Measurements from ENCODE around the gene CACNA1I. TPM values are rescaled to one million over a fixed set of nuclear protein-coding genes. Genes with fewer than 3 reads are reported as not detected.

Gene CACNA1I
- total RNA-seq, 1 donor from 2014 or later: 0.05 TPM

GRCh38 chr22:39589875-39590274, 19.3 kb downstream of the CACNA1I start:
- peaks cover 4% of the 10 kb centered on the region for H3K27me3 Mint-ChIP-seq
- H3K4me3 Mint-ChIP-seq: no peak overlapping the region
- no peak for DNase-seq
- no peaks in the 10 kb centered on the region for H3K4me1 Mint-ChIP-seq
- intact Hi-C loops (cut with micrococcal nuclease): no loop called here
- H3K9me3 Mint-ChIP-seq: no peaks in the 10 kb centered on the region
- H3K27ac Mint-ChIP-seq: no peak overlapping the region
- H3K36me3 Mint-ChIP-seq (ENCODE audit: low read depth): no peaks in the 10 kb centered on the region

- Mint-ChIP-seq H3K36me3 (ENCODE audit: low read depth) (no peaks in the 10 kb centered on the region), H3K27ac (no peak overlapping the region), H3K9me3 (no peaks in the 10 kb centered on the region), H3K4me3 (no peak overlapping the region), H3K27me3 (peaks cover 16% of the 10 kb centered on the region), H3K4me1 (peaks cover 3% of the 10 kb centered on the region)
- intact Hi-C loops (cut with micrococcal nuclease): no loop called here
- no peak for DNase-seq
Observed at GRCh38 chr22:39592081-39593065, 21.8 kb downstream of the CACNA1I start.

GRCh38 chr22:39593066-39593930, 22.7 kb downstream of the CACNA1I start:
- intact Hi-C loops (cut with micrococcal nuclease): no loop called here
- Mint-ChIP-seq H3K27ac (no peak overlapping the region), H3K4me1 (peaks cover 4% of the 10 kb centered on the region), H3K9me3 (no peaks in the 10 kb centered on the region), H3K36me3 (ENCODE audit: low read depth) (no peaks in the 10 kb centered on the region), H3K27me3 (peaks cover 24% of the 10 kb centered on the region), H3K4me3 (no peak overlapping the region)
- DNase-seq: no peak

- peaks cover 7% of the 10 kb centered on the region for H3K4me1 Mint-ChIP-seq
- peaks cover 25% of the 10 kb centered on the region for H3K27me3 Mint-ChIP-seq
- H3K27ac Mint-ChIP-seq: no peak overlapping the region
- H3K4me3 Mint-ChIP-seq: no peak overlapping the region
- H3K36me3 Mint-ChIP-seq (ENCODE audit: low read depth): no peaks in the 10 kb centered on the region
- DNase-seq: no peak
- intact Hi-C loops (cut with micrococcal nuclease): no loop called here
- no peaks in the 10 kb centered on the region for H3K9me3 Mint-ChIP-seq
Observed at GRCh38 chr22:39593931-39594285, 23.4 kb downstream of the CACNA1I start.

GRCh38 chr22:39594411-39594810, 23.9 kb downstream of the CACNA1I start:
- Mint-ChIP-seq H3K4me3 (no peak overlapping the region), H3K27me3 (peaks cover 25% of the 10 kb centered on the region), H3K36me3 (ENCODE audit: low read depth) (no peaks in the 10 kb centered on the region), H3K27ac (no peak overlapping the region), H3K4me1 (peaks cover 7% of the 10 kb centered on the region), H3K9me3 (no peaks in the 10 kb centered on the region)
- DNase-seq: no peak
- intact Hi-C loops (cut with micrococcal nuclease): no loop called here

GRCh38 chr22:39595622-39596172, 25.1 kb downstream of the CACNA1I start:
- Mint-ChIP-seq H3K4me3 (no peak overlapping the region), H3K9me3 (no peaks in the 10 kb centered on the region), H3K27ac (no peak overlapping the region), H3K36me3 (ENCODE audit: low read depth) (no peaks in the 10 kb centered on the region), H3K4me1 (peaks cover 7% of the 10 kb centered on the region), H3K27me3 (peaks cover 29% of the 10 kb centered on the region)
- no peak for DNase-seq
- intact Hi-C loops (cut with micrococcal nuclease): no loop called here

GRCh38 chr22:39596601-39597000, 26.0 kb downstream of the CACNA1I start:
- Mint-ChIP-seq H3K4me3 (no peak overlapping the region), H3K9me3 (no peaks in the 10 kb centered on the region), H3K36me3 (ENCODE audit: low read depth) (no peaks in the 10 kb centered on the region), H3K27ac (no peak overlapping the region), H3K27me3 (peaks cover 29% of the 10 kb centered on the region), H3K4me1 (peaks cover 11% of the 10 kb centered on the region)
- intact Hi-C loops (cut with micrococcal nuclease): no loop called here
- DNase-seq: no peak

- Mint-ChIP-seq H3K27ac (no peak overlapping the region), H3K27me3 (peaks cover 29% of the 10 kb centered on the region), H3K36me3 (ENCODE audit: low read depth) (no peaks in the 10 kb centered on the region), H3K9me3 (peaks cover 5% of the 10 kb centered on the region), H3K4me3 (no peak overlapping the region), H3K4me1 (peaks cover 15% of the 10 kb centered on the region)
- no peak for DNase-seq
- intact Hi-C loops (cut with micrococcal nuclease): no loop called here
Observed at GRCh38 chr22:39597236-39597869, 26.8 kb downstream of the CACNA1I start.

- Mint-ChIP-seq H3K27me3 (peaks cover 31% of the 10 kb centered on the region), H3K4me1 (peaks cover 21% of the 10 kb centered on the region), H3K9me3 (peaks cover 5% of the 10 kb centered on the region), H3K36me3 (ENCODE audit: low read depth) (no peaks in the 10 kb centered on the region), H3K4me3 (peak overlapping the region; percentile 17), H3K27ac (no peak overlapping the region)
- DNase-seq: peak; percentile 86
- intact Hi-C loops (cut with micrococcal nuclease): no loop called here
Observed at GRCh38 chr22:39598017-39598965, 27.7 kb downstream of the CACNA1I start.

GRCh38 chr22:39600491-39601179, 30.1 kb downstream of the CACNA1I start:
- peaks cover 22% of the 10 kb centered on the region for H3K4me1 Mint-ChIP-seq
- intact Hi-C loops (cut with micrococcal nuclease): no loop called here
- peaks cover 9% of the 10 kb centered on the region for H3K9me3 Mint-ChIP-seq
- DNase-seq: no peak
- H3K27me3 Mint-ChIP-seq: peaks cover 40% of the 10 kb centered on the region
- peaks cover 3% of the 10 kb centered on the region for H3K36me3 Mint-ChIP-seq (ENCODE audit: low read depth)
- no peak overlapping the region for H3K4me3 Mint-ChIP-seq
- no peak overlapping the region for H3K27ac Mint-ChIP-seq

GRCh38 chr22:39601180-39601535, 30.6 kb downstream of the CACNA1I start:
- Mint-ChIP-seq H3K4me3 (no peak overlapping the region), H3K27ac (no peak overlapping the region)

GRCh38 chr22:39603345-39603744, 32.8 kb downstream of the CACNA1I start:
- Mint-ChIP-seq H3K4me3 (no peak overlapping the region), H3K9me3 (peaks cover 9% of the 10 kb centered on the region), H3K4me1 (peaks cover 18% of the 10 kb centered on the region), H3K27me3 (peaks cover 29% of the 10 kb centered on the region), H3K27ac (no peak overlapping the region), H3K36me3 (ENCODE audit: low read depth) (peaks cover 3% of the 10 kb centered on the region)
- DNase-seq: no peak
- intact Hi-C loops (cut with micrococcal nuclease): no loop called here

More at GRCh38 chr22:39601180-39601535, 30.6 kb downstream of the CACNA1I start:
- Mint-ChIP-seq H3K4me1 (peaks cover 20% of the 10 kb centered on the region), H3K27me3 (peaks cover 36% of the 10 kb centered on the region), H3K36me3 (ENCODE audit: low read depth) (peaks cover 3% of the 10 kb centered on the region), H3K9me3 (peaks cover 9% of the 10 kb centered on the region)
- intact Hi-C loops (cut with micrococcal nuclease): no loop called here
- no peak for DNase-seq
